ENCODE measurements around the gene NDUFA11.

- no peak for TF ChIP-seq ZNF157 (tag by site-specific recombination; IDR thresholded peaks at IDR 0.05)
- TF ChIP-seq ZNF23 (tag by site-specific recombination; IDR thresholded peaks at IDR 0.05; ENCODE audit: borderline replicate concordance), result no peak
- TF ChIP-seq ZNF274 (IDR thresholded peaks at IDR 0.05; ENCODE audit: low read length), result no peak
- no peak for TF ChIP-seq ZNF274 (tag by site-specific recombination; IDR thresholded peaks at IDR 0.05; ENCODE audit: borderline replicate concordance)
- no peak for TF ChIP-seq ZNF350 (tag by site-specific recombination; IDR thresholded peaks at IDR 0.05)
- no peak for TF ChIP-seq CTCF (tag by site-specific recombination; IDR thresholded peaks at IDR 0.05)
- no peak for TF ChIP-seq ZBTB49 (tag by site-specific recombination; IDR thresholded peaks at IDR 0.05; ENCODE audit: low read depth)
- TF ChIP-seq ZNF335 (tag by site-specific recombination; conservative IDR thresholded peaks at IDR 0.05), result no peak
- no peak for TF ChIP-seq KLF1 (tag by site-specific recombination; IDR thresholded peaks at IDR 0.05)
- TF ChIP-seq ZNF133 (tag by site-specific recombination; IDR thresholded peaks at IDR 0.05), result no peak
- no peak for TF ChIP-seq ZNF580 (tag by site-specific recombination; IDR thresholded peaks at IDR 0.05)
- TF ChIP-seq ZNF677 (tag by site-specific recombination; IDR thresholded peaks at IDR 0.05), result no peak
Observed at GRCh38 chr19:5914358-5914774, 10.8 kb upstream of the NDUFA11 start.
